Fibroblast of pulmonary artery (primary cell): ENCODE measurements around the gene CCR5AS.

Experiments used
- DNase-seq: peaks from one replicate; pipeline ENCODE4 v3.0.0-alpha.2; 2010; ENCODE audit warnings: low read depth
- H3K4me3 ChIP-seq: replicated peaks from 2 replicates; pipeline ENCODE4 v1.5.1; 2011; ENCODE audit warnings: low read depth, mild to moderate bottlenecking, control low read depth, low read length, moderate library complexity
- TF ChIP-seq, protein P1 (sequence below): IDR thresholded peaks from 2 replicates; pipeline ENCODE4 v1.5.1; 2011; ENCODE audit warnings: mild to moderate bottlenecking, control low read depth, low read length, inconsistent platforms; ENCODE audit errors: missing control alignments

CCR5AS gene

GRCh38 chr3:46368569-46368968 is 38.3 kb downstream of the CCR5AS start:
- DNase-seq, result no peak

DNA sequence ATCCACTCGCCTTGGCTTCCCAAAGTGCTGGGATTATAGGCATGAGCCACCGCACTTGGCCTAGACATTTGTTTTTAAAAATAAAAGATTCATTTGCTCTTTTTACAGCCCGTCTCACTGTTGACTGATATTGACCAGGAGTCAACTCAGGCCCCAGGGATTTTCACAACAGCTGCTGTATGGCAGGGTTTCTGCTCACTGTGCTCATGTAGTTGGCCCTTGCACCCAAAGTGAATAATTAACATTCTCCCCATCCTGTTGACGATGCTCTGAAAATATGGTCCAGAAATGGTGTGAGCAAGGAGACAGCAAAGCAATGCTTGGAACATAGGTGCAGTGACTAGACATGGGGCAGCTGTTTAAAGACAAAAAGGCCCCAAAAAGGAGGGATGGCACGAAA is 39.1 kb downstream of the CCR5AS start:
- no peak for DNase-seq
- TF ChIP-seq, protein P1, sequence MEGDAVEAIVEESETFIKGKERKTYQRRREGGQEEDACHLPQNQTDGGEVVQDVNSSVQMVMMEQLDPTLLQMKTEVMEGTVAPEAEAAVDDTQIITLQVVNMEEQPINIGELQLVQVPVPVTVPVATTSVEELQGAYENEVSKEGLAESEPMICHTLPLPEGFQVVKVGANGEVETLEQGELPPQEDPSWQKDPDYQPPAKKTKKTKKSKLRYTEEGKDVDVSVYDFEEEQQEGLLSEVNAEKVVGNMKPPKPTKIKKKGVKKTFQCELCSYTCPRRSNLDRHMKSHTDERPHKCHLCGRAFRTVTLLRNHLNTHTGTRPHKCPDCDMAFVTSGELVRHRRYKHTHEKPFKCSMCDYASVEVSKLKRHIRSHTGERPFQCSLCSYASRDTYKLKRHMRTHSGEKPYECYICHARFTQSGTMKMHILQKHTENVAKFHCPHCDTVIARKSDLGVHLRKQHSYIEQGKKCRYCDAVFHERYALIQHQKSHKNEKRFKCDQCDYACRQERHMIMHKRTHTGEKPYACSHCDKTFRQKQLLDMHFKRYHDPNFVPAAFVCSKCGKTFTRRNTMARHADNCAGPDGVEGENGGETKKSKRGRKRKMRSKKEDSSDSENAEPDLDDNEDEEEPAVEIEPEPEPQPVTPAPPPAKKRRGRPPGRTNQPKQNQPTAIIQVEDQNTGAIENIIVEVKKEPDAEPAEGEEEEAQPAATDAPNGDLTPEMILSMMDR, result no peak
- no peak overlapping the region for H3K4me3 ChIP-seq

More at GRCh38 chr3:46368569-46368968, 38.3 kb downstream of the CCR5AS start:
- no peak overlapping the region for H3K4me3 ChIP-seq
- TF ChIP-seq, protein P1, result no peak

DNA sequence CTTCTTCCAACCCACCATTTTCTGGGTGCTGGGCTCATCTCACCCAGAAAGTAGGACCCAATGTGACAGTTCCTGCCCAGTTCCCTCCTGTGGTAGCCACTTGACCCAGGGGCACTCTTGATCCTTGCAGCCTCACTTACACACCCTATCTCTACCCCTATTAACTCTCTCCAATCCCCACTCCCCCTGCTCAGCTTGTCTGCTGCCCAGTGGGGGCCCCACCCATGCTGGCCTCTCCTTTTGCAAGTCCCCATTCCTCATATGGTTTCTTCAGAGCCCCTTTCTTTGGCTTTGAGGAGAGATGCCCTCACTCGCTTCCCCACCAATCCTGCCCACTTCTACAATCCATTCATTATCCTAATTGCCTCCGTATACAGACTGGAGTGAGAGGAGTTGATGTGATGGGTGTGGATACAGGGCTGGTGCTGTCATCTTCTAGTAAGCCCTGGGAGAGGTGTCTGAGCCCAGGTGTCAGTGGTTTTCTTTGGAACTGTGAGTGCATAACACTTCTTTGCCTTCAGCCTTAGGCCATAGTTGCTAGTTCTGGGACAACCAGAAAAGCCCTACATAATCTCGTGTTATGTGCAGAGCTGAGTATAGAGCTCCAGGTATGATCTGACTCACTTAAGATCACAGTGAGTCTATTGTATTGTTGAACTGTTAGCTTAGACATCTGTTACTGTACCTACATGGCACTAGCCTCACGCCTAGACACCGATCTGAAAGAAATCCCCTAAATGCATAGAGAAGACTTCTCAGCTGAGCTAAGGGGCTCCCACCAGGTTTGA is 40.9 kb downstream of the CCR5AS start:
- DNase-seq, result no peak
- H3K4me3 ChIP-seq, result no peak overlapping the region
- TF ChIP-seq, protein P1, result no peak

DNA sequence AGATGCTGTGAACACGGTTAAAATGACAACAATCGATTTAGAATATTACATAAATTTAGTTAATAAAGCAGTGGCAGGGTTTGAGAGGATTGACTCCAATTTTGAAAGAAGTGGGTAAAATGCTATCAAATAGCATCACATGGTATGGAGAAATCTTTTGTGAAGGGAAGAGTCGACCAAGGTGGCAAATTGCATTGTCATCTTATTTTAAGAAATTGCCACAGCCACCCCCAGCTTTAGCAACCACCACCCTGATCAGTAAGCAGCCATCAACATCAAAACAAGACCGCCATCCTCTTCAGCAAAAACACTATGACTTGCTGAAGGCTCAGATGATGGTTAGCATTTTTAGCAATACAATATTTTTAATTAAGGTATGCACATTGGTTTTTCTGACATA is 41.8 kb downstream of the CCR5AS start:
- no peak overlapping the region for H3K4me3 ChIP-seq
- TF ChIP-seq, protein P1, result no peak
- DNase-seq, result no peak

DNA sequence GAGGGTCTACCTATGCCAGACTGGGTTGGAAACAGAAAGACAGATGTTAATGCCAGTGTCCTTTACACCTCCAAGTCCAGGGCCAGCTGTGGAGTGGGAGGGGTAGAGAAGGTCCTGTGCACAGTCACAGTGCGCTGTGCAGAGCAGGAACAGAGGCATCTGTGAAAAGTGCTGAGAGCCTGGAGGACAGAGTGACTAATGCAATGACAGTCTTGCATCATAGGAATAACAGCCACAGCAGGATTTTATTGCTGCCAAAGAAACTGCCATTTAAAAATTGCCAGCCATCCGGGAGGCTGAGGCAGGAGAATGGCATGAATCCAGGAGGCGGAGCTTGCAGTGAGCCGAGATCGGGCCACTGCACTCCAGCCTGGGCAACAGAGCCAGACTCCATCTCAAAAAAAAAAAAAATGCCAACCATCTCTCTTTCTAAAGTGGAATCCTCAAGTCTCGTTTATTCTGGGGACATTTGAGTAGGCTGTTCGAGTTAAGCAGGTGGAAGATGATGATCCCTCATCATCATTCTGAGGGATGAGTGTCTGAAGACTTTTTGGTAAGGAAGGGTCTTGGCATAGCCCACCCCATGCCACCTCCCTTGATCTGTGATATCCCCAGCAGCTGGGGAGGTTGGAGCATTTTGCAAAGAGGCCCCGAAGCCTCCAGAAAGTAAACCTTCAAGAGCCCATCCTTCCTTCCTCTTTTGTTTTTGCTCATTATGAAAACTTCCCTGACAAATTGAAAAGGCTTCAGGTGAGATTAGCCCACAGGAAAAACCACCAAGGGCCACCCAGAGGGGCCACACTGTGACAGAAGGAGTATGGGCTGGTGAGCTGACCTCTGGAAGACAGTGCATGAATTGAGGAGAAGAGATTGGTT is 45.2 kb downstream of the CCR5AS start:
- TF ChIP-seq, protein P1, result no peak
- DNase-seq, result no peak
- no peak overlapping the region for H3K4me3 ChIP-seq

DNA sequence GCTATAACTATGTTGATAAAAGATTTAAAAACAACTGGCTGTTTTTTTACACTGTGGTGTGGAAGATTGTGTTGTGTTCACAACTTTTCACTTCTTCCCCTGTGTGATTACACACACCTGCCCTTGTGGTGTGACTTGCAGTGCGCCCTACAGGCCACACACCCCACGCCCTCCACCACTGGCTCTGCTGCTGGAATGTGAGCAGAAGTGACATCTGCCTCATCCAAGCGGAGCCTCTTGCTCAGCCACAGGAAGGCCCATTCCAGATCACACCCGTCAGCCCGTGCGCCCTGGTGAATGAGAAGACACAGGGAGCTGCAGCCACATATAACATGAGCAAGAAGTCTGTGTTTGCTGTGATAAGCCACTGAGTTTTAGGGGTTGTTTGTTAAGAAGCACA is 46.0 kb downstream of the CCR5AS start:
- TF ChIP-seq, protein P1, result no peak
- no peak for DNase-seq
- no peak overlapping the region for H3K4me3 ChIP-seq
